HFF-Myc (cell line): ENCODE results near the gene SLC7A6OS.

ENCODE experiments used
- DNase-seq: peaks from one replicate; pipeline ENCODE4 v3.0.0-alpha.2; 2011; ENCODE audit warnings: low read depth; ENCODE audit errors: extremely low read depth
- H3K4me3 ChIP-seq: replicated peaks from 2 replicates; pipeline ENCODE4 v1.5.1; 2011; ENCODE audit warnings: low read depth, mild to moderate bottlenecking, control low read depth, low read length
- TF ChIP-seq, protein P1 (sequence below): IDR thresholded peaks from 2 replicates; pipeline ENCODE4 v1.5.1; 2012; ENCODE audit warnings: mild to moderate bottlenecking, low read depth, low read length, control low read depth; ENCODE audit errors: missing control alignments

Gene SLC7A6OS

DNA sequence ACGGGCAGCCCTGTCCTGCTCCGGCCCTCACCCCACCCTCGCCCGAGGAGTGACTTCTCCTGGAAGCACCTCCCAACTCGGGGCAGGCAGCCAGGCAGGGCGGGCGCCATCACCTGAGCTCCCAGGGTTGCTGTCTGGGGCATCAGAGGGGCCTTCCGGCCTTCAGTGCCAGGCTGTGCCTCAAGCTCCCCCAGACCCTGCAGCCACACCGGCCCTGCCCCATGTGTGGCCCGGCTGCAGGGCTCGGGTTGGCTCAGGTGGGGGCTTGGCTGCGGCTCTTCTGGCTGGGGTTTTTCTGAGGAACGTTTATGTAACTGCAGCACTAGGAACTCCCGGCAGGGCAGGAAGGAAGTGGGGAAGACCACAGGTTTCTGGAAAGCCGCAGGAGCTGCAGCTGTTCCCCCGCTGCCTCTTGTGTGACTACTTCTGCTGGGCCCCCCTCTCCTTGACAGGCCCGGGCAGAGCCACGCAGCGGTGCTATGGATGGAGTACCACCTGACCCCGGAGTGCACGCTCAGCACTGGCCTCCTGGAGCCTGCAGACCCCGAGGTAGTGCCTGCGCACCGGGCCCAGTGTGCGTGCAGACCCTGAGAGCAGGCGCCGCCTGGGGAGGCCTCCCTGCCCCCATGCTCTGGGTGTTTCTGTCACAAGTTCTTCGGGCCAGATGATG is 45.6 kb upstream of the SLC7A6OS start:
- TF ChIP-seq, protein P1, sequence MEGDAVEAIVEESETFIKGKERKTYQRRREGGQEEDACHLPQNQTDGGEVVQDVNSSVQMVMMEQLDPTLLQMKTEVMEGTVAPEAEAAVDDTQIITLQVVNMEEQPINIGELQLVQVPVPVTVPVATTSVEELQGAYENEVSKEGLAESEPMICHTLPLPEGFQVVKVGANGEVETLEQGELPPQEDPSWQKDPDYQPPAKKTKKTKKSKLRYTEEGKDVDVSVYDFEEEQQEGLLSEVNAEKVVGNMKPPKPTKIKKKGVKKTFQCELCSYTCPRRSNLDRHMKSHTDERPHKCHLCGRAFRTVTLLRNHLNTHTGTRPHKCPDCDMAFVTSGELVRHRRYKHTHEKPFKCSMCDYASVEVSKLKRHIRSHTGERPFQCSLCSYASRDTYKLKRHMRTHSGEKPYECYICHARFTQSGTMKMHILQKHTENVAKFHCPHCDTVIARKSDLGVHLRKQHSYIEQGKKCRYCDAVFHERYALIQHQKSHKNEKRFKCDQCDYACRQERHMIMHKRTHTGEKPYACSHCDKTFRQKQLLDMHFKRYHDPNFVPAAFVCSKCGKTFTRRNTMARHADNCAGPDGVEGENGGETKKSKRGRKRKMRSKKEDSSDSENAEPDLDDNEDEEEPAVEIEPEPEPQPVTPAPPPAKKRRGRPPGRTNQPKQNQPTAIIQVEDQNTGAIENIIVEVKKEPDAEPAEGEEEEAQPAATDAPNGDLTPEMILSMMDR = no peak
- H3K4me3 ChIP-seq = no peak overlapping the region
- no peak for DNase-seq

DNA sequence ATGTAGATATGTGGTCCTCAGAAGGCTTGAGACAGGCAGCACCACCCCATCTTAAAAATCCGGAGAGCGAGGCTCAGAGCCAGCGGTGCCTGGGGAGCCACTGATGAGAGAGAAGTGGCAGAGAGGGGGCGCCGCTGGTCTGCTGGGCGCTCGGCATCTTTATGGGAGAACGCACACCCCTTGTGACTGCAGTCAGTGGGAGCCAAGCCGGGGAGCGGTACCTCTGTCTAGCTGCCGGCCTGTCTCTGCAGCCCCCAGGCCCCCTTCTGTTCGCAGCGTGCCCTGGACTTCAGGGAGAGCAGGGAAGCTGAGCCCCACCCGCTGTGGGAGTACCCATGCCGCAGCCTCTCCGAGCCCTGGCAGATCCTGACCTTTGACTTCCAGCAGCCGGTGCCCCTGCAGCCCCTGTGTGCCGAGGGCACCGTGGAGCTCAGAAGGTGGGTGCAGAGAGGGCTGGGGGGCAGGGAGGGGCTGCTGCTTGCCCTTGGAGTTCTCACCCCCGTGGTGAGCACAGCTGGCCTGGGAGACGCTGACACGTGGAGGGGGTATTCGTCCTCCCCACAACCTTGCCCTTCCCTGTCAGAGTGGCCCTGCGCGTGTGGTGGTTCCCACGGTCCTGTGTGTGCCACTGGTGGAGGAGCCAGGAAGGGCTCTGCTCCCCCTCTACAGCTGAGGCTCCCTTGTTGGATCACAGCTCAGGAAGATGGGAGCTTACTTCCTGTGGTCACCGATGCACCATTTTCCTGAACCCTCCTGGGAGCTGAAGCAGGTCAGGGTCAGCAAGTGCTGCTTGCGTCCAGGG is 44.9 kb upstream of the SLC7A6OS start:
- no peak overlapping the region for H3K4me3 ChIP-seq
- DNase-seq = no peak
- TF ChIP-seq, protein P1 = peak; percentile 12

DNA sequence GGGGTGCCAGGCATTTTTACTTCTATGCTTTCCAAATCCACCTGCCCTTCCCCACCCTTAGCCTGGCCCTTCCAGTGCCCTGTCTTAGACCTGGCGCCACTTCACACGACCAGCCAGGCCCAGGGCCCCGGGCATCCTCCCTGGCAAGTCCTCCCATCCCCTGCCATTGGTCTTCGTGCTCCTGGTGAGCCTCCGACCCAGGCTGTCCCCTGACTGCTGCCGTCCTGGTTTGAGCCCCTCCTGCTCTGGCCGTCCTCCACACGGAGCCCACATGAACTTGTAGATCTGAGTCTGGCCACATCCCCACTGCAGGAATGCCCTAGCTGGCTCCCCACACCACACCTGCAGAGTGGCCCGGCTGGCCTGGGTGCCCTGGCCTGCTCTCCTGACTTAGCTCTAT is 44.1 kb upstream of the SLC7A6OS start:
- TF ChIP-seq, protein P1 = no peak
- DNase-seq = no peak
- no peak overlapping the region for H3K4me3 ChIP-seq

DNA sequence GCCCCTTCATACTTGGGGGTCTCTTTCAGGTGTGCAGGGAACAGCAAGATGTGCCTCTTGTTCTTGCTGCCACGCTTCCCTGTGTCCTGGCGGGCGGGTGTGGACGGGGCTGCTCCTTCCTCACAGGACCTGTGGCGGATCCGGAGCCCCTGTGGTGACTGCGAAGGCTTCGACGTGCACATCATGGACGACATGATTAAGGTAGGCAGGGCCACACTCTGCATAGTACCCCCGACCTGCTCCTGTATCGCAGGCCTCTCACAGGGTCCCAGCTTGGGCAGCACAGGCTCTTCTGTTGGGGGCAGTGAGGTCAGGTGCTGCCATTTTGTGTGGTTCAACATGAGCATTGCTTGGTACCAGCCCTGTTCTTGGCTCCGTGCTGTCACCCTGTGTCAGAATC is 42.6 kb upstream of the SLC7A6OS start:
- no peak for DNase-seq
- TF ChIP-seq, protein P1 = no peak
- H3K4me3 ChIP-seq = no peak overlapping the region

DNA sequence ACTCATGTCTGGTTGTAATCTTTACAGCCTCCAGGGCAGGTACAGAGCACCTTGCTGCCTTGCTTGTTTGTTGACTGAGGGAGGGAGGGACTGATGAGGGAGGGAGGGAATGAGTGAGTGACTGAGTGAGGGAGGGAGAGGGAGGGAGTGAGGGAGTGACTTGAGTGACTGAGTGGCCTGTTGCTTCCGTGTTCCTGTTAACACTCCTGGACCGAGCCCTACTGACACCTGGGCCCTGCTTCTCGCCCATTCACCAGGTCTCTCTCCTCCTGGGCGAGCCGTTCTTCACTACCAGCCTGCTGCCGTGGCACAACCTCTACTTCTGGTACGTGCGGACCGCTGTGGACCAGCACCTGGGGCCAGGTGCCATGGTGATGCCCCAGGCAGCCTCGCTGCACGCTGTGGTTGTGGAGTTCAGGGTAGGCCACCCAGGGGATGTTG is 41.3 kb upstream of the SLC7A6OS start:
- TF ChIP-seq, protein P1 = no peak
- no peak for DNase-seq
- no peak overlapping the region for H3K4me3 ChIP-seq

DNA sequence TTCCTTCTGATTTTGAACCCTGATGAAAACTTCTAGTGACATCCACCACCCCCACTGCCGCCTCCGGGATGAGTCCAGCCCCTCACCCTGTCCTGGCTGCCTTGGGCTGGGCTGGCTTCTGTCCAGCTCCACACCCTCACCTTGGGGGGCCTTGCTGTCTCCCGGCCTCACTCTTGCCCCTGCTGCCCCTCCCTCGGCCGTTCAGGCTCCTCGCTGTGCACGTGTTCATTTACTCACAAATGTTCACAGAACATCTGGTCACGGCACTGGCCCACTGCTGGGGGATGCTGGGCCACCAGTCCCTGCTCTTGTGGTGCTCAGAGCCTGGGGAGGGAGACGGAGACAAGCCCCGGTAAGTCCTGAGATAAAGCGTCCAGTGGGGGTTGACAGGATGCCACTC is 40.7 kb upstream of the SLC7A6OS start:
- TF ChIP-seq, protein P1 = no peak
- DNase-seq = no peak
- H3K4me3 ChIP-seq = no peak overlapping the region
